Astrocyte (in vitro differentiated cells and primary cell): ENCODE results near the gene SLC36A2.

ENCODE experiments used
- EZH2 ChIP-seq: IDR thresholded peaks from 2 replicates; pipeline ENCODE4 v1.6.1; 2012; ENCODE audit warnings: mild to moderate bottlenecking, low read length, inconsistent platforms; ENCODE audit not compliant: insufficient read depth
- TF ChIP-seq, protein P1 (sequence below): IDR thresholded peaks from 2 replicates; pipeline ENCODE4 v1.5.1; 2011; ENCODE audit warnings: low read depth, mild to moderate bottlenecking, inconsistent platforms, low read length, moderate library complexity; ENCODE audit not compliant: insufficient read depth

DNA sequence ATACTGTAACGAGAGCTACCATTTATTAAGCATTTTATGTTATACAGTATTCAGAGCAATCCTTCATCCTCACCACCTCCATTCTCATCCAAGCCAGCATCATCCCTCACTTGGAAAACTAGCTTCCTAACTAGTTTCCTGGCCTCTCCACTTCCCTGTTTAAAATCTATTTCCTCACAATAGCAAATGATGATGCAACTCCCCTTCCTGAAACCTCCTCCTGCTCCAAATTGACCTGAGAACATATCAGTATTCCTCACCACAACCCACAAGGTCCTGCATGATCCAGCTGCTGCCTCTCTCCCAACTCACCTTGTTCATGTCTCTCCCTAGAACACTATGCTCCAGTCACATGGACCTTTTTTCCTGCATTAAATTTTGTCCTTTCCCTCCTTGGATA, 4.3 kb upstream of the SLC36A2 start:
- TF ChIP-seq, protein P1, sequence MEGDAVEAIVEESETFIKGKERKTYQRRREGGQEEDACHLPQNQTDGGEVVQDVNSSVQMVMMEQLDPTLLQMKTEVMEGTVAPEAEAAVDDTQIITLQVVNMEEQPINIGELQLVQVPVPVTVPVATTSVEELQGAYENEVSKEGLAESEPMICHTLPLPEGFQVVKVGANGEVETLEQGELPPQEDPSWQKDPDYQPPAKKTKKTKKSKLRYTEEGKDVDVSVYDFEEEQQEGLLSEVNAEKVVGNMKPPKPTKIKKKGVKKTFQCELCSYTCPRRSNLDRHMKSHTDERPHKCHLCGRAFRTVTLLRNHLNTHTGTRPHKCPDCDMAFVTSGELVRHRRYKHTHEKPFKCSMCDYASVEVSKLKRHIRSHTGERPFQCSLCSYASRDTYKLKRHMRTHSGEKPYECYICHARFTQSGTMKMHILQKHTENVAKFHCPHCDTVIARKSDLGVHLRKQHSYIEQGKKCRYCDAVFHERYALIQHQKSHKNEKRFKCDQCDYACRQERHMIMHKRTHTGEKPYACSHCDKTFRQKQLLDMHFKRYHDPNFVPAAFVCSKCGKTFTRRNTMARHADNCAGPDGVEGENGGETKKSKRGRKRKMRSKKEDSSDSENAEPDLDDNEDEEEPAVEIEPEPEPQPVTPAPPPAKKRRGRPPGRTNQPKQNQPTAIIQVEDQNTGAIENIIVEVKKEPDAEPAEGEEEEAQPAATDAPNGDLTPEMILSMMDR = no peak
- TF ChIP-seq EZH2 = no peak
